Right renal cortex interstitium (tissue), 3 donors: Measurements from ENCODE around the gene NSG2. TPM values are rescaled to one million over a fixed set of nuclear protein-coding genes. Genes with fewer than 3 reads are reported as not detected.
A peak's percentile ranks its signal among the peaks of the same experiment; 100 is the strongest.
"Not testable (repeated sequence)": the region's sequence is repeated elsewhere in the genome, so short reads cannot be mapped to it uniquely, and the experiment has no call there.

Experiments
- DNase-seq, 3 donors: peaks; one replicate each; pipeline ENCODE4 v3.0.0-alpha.2; 2013; ENCODE audit warnings: low read depth in 3 of 3, low spot score in 2 of 3
- polyA plus RNA-seq, 3 donors: library from polyadenylated mRNA; unstranded; fragments of 120-200 nt; gene quantifications; one replicate each; pipeline ENCODE4 v1.2.1, GENCODE V29; 2013; ENCODE audit not compliant: insufficient read length in 3 of 3

Gene NSG2
- under 1 TPM; 0.17 to 0.25 (median 0.17) TPM for polyA plus RNA-seq

DNA sequence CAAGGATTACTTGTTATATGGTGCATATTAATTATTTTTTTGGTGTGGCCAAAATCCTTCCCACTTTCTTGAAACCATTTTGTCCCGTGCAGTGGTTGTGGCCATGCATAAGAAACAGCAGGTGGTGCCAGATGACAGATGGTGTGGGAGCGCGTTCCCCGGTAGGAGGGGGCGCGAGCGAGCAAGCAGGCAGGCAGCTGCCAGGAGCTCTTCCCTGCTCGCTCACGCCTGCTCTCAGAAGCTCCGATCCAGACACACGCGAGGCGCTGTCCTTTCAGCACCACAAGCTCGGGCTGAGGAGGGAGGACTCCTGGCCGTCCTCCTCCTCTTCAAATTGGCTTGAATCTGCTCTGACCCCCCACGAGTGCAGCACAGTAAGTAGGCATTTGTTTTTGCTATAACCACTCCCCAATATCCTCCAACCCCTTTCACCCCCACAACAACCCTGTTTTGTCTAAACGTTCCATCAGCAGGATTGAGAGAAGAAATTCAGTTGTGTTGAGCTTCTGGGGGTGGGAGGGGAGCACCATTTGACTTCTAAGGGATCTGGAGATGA is at the start of gene NSG2:
NSG2 (plus strand) TSS at position 237 of the 556 bp plus-strand sequence. CDS start 1,050 bp downstream, outside the sequence.
- peak; percentile 76 to 90 (median 82) for DNase-seq

DNA sequence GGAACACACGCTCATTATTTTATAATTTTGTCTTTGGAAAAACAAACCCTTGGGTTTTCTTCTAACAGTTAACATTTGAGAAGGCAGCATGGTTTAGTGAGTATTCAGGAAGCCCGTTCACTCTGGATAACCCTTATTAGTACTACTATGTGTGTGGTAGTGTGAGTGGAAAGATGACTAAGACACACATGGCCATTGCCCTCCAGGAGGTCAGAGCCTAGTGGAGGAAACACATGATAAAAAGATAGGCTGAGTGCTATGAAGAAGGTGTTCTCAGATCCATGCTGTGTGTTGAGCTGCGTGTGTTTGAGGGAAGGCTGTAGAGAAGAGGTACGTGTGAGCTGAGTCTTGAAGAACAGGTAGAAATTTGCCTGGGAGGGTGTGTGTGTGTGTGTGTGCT is 48.2 kb upstream of the NSG2 start:
- no peak for DNase-seq

- no peak for DNase-seq
Observed at GRCh38 chr5:173998531-173998930, 47.0 kb upstream of the NSG2 start.

GRCh38 chr5:174000076-174000475 is 45.4 kb upstream of the NSG2 start:
- DNase-seq: no peak

- DNase-seq: no peak
Observed at GRCh38 chr5:174003795-174004194, 41.7 kb upstream of the NSG2 start.

DNA sequence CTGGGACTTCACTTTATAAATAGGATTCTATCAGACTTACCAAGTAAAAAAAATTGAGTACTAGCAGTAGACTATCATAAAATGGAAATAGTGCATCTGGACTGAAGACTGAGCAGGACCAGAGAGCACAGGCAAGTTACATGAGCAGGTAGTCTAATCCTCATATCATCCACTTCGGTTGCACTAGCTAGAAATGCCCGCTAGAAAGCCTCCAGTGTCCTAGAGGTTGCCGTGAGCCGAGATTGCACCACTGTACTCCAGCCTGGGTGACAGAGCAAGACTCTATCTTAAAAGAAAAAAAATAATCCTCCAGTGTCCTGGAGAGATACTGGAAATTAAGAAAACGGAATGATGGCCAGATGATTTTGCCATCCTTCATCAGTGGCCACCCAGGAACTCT is 36.6 kb upstream of the NSG2 start:
- no peak for DNase-seq

- DNase-seq: no peak
Observed at GRCh38 chr5:174010365-174010764, 35.1 kb upstream of the NSG2 start.

- no peak for DNase-seq
Observed at GRCh38 chr5:174011441-174011840, 34.1 kb upstream of the NSG2 start.

GRCh38 chr5:174020069-174020927 is 25.2 kb upstream of the NSG2 start:
- not testable (repeated sequence) for DNase-seq

GRCh38 chr5:174020928-174021304 is 24.6 kb upstream of the NSG2 start:
- no peak for DNase-seq

DNA sequence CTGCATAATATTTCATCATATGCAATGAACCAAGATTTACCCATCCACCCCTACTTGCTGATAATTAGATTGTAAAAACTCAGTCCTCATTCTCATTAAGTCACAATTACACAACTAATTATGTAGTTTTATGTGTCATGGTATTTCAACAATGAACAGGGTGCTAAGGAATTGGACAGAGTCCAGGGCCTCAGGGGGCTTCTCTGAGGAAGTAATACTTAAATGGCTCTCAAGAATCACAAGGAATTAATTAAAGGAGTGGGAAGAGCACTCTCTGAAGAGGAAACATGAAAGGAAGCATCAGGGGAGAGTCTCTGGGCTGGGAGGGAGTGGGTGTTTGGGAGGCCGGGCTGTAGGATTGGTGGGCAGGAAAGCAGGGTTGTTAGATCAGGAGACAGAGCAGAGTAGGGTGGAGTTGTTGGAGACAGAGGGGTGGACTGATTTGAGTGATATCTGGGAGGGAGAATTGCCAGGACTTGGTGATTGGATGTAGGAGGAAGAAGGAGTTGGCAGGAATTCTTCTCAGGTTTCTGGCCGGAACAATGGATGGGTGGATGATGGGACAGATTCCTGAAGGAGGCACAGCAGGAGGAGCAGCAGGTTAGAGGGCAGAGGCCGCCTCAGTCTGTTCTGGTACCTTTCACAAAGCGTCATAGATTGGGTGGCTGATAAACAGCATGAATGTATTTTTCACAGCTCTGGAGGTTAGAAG is 23.0 kb upstream of the NSG2 start:
- no peak for DNase-seq

- no peak for DNase-seq
Observed at GRCh38 chr5:174030286-174030685, 15.2 kb upstream of the NSG2 start.

DNA sequence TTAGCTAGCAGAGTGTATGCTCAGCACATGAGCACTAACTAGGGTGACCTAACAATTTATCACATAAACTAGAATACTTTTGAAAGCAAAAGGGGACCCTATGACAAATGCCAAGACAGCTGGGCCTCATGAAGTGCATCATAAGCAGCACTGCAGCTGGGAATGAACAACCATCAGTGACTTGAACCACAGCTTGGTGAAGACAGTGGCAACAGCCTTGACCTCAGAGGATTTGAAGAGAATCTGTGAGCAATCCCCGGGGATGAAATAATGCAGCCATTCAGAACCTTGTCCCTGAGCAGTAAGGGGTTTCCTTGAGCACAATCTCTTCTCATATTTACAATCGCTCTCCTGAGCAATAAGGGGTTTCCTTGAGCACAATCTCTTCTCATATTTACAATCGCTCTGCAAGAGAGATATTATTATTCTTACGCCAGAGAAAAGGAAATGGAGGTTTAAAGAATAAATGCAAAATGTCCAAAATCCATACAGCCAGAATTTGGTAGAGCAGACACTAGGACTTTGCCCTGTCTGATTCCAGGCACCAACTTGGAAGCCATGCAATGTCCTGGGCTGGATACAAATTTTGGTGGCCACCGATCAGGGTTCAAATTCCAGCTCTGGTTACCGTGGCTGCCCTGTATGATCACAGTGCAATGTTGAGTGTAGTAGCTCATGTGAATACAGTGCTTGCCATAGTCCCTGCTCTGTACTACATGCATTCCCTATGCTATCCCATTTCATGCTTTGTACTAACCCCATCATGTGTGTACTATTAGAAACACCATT is 846 bp upstream of the NSG2 start:
- no peak for DNase-seq

DNA sequence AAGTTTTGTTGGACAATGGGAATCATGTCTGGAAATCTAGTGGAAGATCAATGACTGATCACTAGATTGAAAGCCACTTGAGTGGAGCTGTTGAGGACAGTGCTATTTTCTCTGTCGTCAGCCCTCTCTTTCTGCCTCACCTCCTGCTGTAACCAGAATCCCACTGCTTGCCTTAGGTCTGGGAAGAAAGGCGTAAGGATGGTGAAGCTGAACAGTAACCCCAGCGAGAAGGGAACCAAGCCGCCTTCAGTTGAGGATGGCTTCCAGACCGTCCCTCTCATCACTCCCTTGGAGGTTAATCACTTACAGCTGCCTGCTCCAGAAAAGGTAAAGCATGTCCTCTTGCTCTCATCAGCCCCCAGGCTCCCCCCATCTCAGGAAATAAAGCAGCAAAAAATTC is 1.1 kb downstream of the NSG2 start:
- DNase-seq: no peak

DNA sequence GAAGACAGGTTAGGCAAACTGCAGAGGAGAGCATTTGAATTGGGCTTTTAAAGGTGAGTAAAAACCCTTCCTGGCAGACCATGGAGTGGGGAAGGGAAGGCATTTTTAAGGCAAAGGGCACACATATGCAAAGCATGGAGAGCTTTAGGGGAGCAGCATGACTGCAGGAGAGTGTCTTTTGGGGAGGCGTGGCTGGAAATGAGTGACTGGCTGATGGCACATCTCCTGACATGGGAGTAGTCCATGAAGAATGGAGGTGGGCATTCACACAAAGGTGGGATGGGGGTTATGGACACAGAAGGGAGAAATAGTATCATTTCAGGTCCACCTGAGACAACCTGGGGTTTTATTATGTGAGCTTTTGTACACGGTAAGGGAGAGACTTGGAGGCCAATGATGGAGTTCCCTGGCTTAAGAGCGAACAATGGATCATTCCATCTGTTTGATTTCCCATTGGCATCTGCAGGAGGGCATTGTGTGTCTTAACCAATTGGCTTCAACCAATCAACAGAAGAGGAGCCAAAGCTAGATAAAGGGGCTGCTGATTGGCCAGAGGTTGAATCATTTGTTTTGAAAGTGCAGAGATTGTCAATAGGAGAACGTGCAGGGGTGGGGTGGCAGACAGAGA is 2.1 kb downstream of the NSG2 start:
- DNase-seq: no peak

- DNase-seq: no peak
Observed at GRCh38 chr5:174052636-174053035, 7.1 kb downstream of the NSG2 start.

- no peak for DNase-seq
Observed at GRCh38 chr5:174053905-174054304, 8.4 kb downstream of the NSG2 start.

GRCh38 chr5:174056064-174056847 is 10.8 kb downstream of the NSG2 start:
- no peak for DNase-seq

DNA sequence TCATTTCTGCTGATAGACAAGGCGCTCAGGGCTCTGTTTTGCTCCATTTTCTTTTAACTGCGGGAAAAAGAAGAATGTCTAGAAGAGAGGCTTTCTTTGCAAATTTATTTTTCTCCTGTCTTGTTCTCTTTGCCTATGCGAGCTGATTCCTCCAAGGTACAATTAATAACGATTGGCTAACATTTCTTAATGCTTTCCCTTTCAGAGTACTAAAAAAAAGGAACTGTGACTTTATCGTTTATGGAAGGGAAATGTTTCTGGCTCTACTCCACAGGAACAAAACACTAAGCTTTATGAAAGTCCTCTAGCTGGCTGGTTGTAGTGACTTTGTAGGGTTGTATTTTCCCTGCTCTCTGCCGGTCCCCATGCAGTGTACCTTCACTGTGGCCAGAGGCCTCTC is 11.7 kb downstream of the NSG2 start:
- DNase-seq: no peak
